MM.1S (cell line): ENCODE measurements around the gene ZAR1L.

Experiments
- DNase-seq: peaks from one replicate; pipeline ENCODE4 v3.0.0-alpha.2; 2015
- H2AFZ ChIP-seq: fragments of 300-600 bp; sonication (generic); 2 replicates; pipeline ENCODE4 v1.6.0; 2016; ENCODE audit warnings: antibody characterized with exemption, low read length
- H3F3A ChIP-seq: fragments of 300-600 bp; sonication (generic); 2 replicates; pipeline ENCODE4 v1.6.1; 2016; ENCODE audit warnings: mild to moderate bottlenecking, antibody characterized with exemption, low read length, moderate library complexity, mixed read lengths; ENCODE audit not compliant: insufficient read depth
- H3K27ac ChIP-seq: fragments of 300-600 bp; sonication (generic); 2 replicates; pipeline ENCODE4 v1.5.1; 2016; ENCODE audit warnings: mild to moderate bottlenecking, low read length
- H3K27me3 ChIP-seq: fragments of 300-600 bp; sonication (generic); replicated peaks from 2 replicates; pipeline ENCODE4 v1.6.0; 2016; ENCODE audit warnings: low read length; ENCODE audit not compliant: insufficient read depth
- H3K36me3 ChIP-seq: fragments of 300-600 bp; sonication (generic); replicated peaks from 2 replicates; pipeline ENCODE4 v1.6.1; 2016; ENCODE audit warnings: mild to moderate bottlenecking, low read length, mixed read lengths; ENCODE audit not compliant: insufficient read depth
- H3K4me1 ChIP-seq: fragments of 300-600 bp; sonication (generic); 2 replicates; pipeline ENCODE4 v1.6.1; 2016; ENCODE audit warnings: low read length, mixed read lengths
- H3K4me2 ChIP-seq: fragments of 300-600 bp; sonication (generic); 2 replicates; pipeline ENCODE4 v1.6.0; 2016; ENCODE audit warnings: low read depth, low read length
- H3K4me3 ChIP-seq: fragments of 300-600 bp; sonication (generic); 2 replicates; pipeline ENCODE4 v1.5.1; 2016; ENCODE audit warnings: low read length, mixed read lengths
- H3K79me2 ChIP-seq: fragments of 300-600 bp; sonication (generic); 2 replicates; pipeline ENCODE4 v1.6.1; 2016; ENCODE audit warnings: mixed run types, low read length, mixed read lengths
- H3K9ac ChIP-seq: fragments of 300-600 bp; sonication (generic); 2 replicates; pipeline ENCODE4 v1.6.1; 2016; ENCODE audit warnings: low read length, mixed read lengths
- H3K9me2 ChIP-seq: fragments of 300-600 bp; sonication (generic); replicated peaks from 2 replicates; pipeline ENCODE4 v1.6.1; 2016; ENCODE audit warnings: mild to moderate bottlenecking, low read length, mixed read lengths; ENCODE audit not compliant: insufficient read depth
- H3K9me3 ChIP-seq: fragments of 300-600 bp; sonication (generic); replicated peaks from 2 replicates; pipeline ENCODE4 v1.6.1; 2016; ENCODE audit warnings: mild to moderate bottlenecking, low read length, mixed read lengths; ENCODE audit not compliant: insufficient read depth
- H4K20me1 ChIP-seq: fragments of 300-600 bp; sonication (generic); 2 replicates; pipeline ENCODE4 v1.6.1; 2016; ENCODE audit warnings: mild to moderate bottlenecking, low read length, moderate library complexity, mixed read lengths; ENCODE audit not compliant: insufficient read depth
- CTCF ChIP-seq: fragments of 300-600 bp; sonication (generic); IDR thresholded peaks from 2 replicates; pipeline ENCODE4 v1.5.1; 2016; ENCODE audit warnings: antibody characterized with exemption, low read length, mixed read lengths
- EZH2 ChIP-seq: fragments of 300-600 bp; sonication (generic); optimal IDR thresholded peaks from 2 replicates; pipeline ENCODE3; 2017; ENCODE audit warnings: low read depth, mild to moderate bottlenecking, antibody characterized with exemption, low read length, mixed read lengths
- EZH2phosphoT487 ChIP-seq: fragments of 300-600 bp; sonication (generic); IDR thresholded peaks from 2 replicates; pipeline ENCODE4 v1.6.1; 2018; ENCODE audit warnings: antibody characterized with exemption, low read length

Gene ZAR1L

GRCh38 chr13:32305646-32306045 lies 9.5 kb downstream of the ZAR1L start:
- no peaks in the 10 kb centered on the region for H3K36me3 ChIP-seq
- no peaks in the 10 kb centered on the region for H3K79me2 ChIP-seq
- no peaks in the 10 kb centered on the region for H4K20me1 ChIP-seq
- H3K4me3 ChIP-seq: no peak overlapping the region
- no peaks in the 10 kb centered on the region for H3K9me3 ChIP-seq
- H3K9ac ChIP-seq: no peak overlapping the region
- no peak overlapping the region for H2AFZ ChIP-seq
- no peak overlapping the region for H3K27ac ChIP-seq
- H3K27me3 ChIP-seq: no peaks in the 10 kb centered on the region
- no peaks in the 10 kb centered on the region for H3K9me2 ChIP-seq
- H3F3A ChIP-seq: peaks cover 4% of the 10 kb centered on the region; the same call in 1 of the 2 replicates
- DNase-seq: no peak
- TF ChIP-seq CTCF (no peak), EZH2phosphoT487 (no peak), EZH2 (no peak)
- H3K4me1 ChIP-seq: 0 out of 2 replicates have a peak, but pooled peaks cover 10% of the 10 kb centered on the region
- no peak overlapping the region for H3K4me2 ChIP-seq

GRCh38 chr13:32302461-32302860 lies 12.7 kb downstream of the ZAR1L start:
- Histone ChIP-seq H3K4me3 (no peak overlapping the region), H3K4me2 (no peak overlapping the region), H3K79me2 (no peaks in the 10 kb centered on the region), H4K20me1 (no peaks in the 10 kb centered on the region), H2AFZ (no peak overlapping the region), H3F3A (no peaks in the 10 kb centered on the region), H3K36me3 (no peaks in the 10 kb centered on the region), H3K27ac (no peak overlapping the region), H3K4me1 (no peaks in the 10 kb centered on the region), H3K9ac (no peak overlapping the region), H3K9me3 (no peaks in the 10 kb centered on the region), H3K27me3 (no peaks in the 10 kb centered on the region), H3K9me2 (no peaks in the 10 kb centered on the region)
- DNase-seq: no peak
- no peak for TF ChIP-seq EZH2phosphoT487

- H3K27ac ChIP-seq: no peak overlapping the region
- no peaks in the 10 kb centered on the region for H4K20me1 ChIP-seq
- no peaks in the 10 kb centered on the region for H3K27me3 ChIP-seq
- no peaks in the 10 kb centered on the region for H3K9me3 ChIP-seq
- H3K79me2 ChIP-seq: no peaks in the 10 kb centered on the region
- no peaks in the 10 kb centered on the region for H3K9me2 ChIP-seq
- no peak overlapping the region for H3K4me3 ChIP-seq
- H3K9ac ChIP-seq: no peak overlapping the region
- no peaks in the 10 kb centered on the region for H3K4me1 ChIP-seq
- H3K36me3 ChIP-seq: no peaks in the 10 kb centered on the region
- no peak for DNase-seq
- no peak overlapping the region for H2AFZ ChIP-seq
- H3F3A ChIP-seq: no peaks in the 10 kb centered on the region
- H3K4me2 ChIP-seq: no peak overlapping the region
- TF ChIP-seq EZH2 (no peak), CTCF (no peak), EZH2phosphoT487 (no peak)
These were observed 14.2 kb downstream of the ZAR1L start for GRCh38 chr13:32300920-32301319.

GRCh38 chr13:32300406-32300805 lies 14.8 kb downstream of the ZAR1L start:
- H3K4me2 ChIP-seq: no peak overlapping the region

More at GRCh38 chr13:32300406-32300805, 14.8 kb downstream of the ZAR1L start:
- H3K27ac ChIP-seq: no peak overlapping the region
- no peaks in the 10 kb centered on the region for H3K9me3 ChIP-seq
- H3K4me1 ChIP-seq: no peaks in the 10 kb centered on the region
- H3K27me3 ChIP-seq: no peaks in the 10 kb centered on the region
- H3F3A ChIP-seq: no peaks in the 10 kb centered on the region
- H3K9me2 ChIP-seq: no peaks in the 10 kb centered on the region
- no peaks in the 10 kb centered on the region for H3K36me3 ChIP-seq
- H2AFZ ChIP-seq: no peak overlapping the region
- no peak overlapping the region for H3K9ac ChIP-seq
- no peaks in the 10 kb centered on the region for H3K79me2 ChIP-seq
- no peaks in the 10 kb centered on the region for H4K20me1 ChIP-seq
- DNase-seq: no peak
- TF ChIP-seq EZH2: no peak
- H3K4me3 ChIP-seq: no peak overlapping the region
